ENCODE measurements around the gene KLHL22.

The KLHL22 gene

DNA sequence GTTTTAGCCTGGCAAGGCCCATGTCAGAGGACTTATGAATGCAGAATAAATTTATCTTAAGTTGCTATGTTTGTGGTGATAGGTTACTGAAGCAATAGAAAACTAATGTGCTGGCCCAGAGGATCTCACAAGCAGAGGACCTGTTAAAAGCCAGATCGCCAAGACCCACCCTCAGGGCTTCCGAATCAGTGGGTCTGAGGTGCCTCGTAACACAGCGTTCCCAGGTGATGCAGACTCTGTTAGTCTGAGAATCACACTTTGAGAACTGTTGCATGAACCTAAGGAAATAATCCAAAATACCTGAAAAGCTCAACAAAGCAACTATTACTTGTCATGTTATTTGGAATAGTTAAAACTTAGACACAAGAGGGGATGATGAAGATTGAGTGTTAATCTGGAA lies 51.3 kb downstream of the KLHL22 start:
- Histone ChIP-seq H3F3A (ENCODE audit: control insufficient read depth, insufficient read depth) (no peaks in the 10 kb centered on the region), H3K36me3 (ENCODE audit: control insufficient read depth, low read length) (no peaks in the 10 kb centered on the region), H3K9me3 (ENCODE audit: control insufficient read depth, insufficient read depth, low read length) (no peaks in the 10 kb centered on the region), H3K27me3 (ENCODE audit: control insufficient read depth, low read length) (no peaks in the 10 kb centered on the region), H3K27ac (ENCODE audit: low read depth, low read length) (no peak overlapping the region), H3K4me2 (ENCODE audit: low read length) (no peak overlapping the region), H3K79me2 (ENCODE audit: control insufficient read depth, low read length) (no peaks in the 10 kb centered on the region), H3K4me1 (ENCODE audit: control insufficient read depth, low read length) (no peaks in the 10 kb centered on the region), H3K4me3 (ENCODE audit: low read length) (no peak overlapping the region), H4K20me1 (ENCODE audit: control insufficient read depth, insufficient read depth, low read depth, low read length) (no peaks in the 10 kb centered on the region), H3K9me2 (replicated peaks; ENCODE audit: control insufficient read depth, low read length) (no peaks in the 10 kb centered on the region)
- TF ChIP-seq, protein P1, sequence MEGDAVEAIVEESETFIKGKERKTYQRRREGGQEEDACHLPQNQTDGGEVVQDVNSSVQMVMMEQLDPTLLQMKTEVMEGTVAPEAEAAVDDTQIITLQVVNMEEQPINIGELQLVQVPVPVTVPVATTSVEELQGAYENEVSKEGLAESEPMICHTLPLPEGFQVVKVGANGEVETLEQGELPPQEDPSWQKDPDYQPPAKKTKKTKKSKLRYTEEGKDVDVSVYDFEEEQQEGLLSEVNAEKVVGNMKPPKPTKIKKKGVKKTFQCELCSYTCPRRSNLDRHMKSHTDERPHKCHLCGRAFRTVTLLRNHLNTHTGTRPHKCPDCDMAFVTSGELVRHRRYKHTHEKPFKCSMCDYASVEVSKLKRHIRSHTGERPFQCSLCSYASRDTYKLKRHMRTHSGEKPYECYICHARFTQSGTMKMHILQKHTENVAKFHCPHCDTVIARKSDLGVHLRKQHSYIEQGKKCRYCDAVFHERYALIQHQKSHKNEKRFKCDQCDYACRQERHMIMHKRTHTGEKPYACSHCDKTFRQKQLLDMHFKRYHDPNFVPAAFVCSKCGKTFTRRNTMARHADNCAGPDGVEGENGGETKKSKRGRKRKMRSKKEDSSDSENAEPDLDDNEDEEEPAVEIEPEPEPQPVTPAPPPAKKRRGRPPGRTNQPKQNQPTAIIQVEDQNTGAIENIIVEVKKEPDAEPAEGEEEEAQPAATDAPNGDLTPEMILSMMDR (IDR thresholded peaks at IDR 0.05; ENCODE audit: low read depth, low read length, poor library complexity, severe bottlenecking), result no peak
- TF ChIP-seq EZH2phosphoT487 (IDR thresholded peaks at IDR 0.05; ENCODE audit: borderline replicate concordance, low read length), result no peak

DNA sequence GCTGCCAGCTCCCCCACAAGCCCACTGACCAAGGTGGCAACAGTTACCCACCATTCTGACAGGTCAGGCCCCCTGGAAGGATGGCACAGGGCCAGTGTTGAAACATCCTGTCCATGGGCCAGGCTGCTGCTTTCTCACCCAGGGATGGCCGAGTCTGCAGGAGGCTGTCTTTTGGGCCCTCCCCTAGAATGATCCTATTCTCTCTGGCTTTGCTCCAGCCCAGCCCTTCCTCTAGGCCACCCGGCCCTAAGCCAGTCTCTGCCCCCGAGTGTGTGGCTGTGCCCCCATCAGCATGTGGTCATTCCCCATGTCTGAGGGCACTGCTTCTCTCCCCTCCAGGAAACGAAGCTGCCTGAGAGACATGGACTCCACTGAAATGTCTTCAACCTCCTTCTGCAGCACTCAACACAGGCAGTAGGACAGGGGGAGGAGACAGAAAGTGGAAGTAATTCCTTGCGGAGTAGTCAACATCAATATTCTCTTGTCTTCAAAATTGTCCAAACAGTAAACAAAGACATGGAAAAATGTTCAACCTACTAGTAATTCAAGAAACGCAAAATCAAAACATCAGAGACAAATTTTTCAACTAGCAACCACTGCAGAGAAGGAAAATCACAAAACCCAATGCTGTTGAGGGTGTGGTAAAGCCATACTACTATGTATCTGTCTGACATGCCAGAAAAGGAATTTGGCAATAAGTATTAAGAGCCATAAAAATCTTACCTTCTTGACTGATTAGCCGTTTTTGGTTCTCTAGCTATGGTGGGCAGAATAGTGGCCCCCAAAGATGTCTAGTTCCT lies 52.9 kb downstream of the KLHL22 start:
- no peaks in the 10 kb centered on the region for H3K4me1 ChIP-seq (ENCODE audit: control insufficient read depth, low read length)
- H3K79me2 ChIP-seq (ENCODE audit: control insufficient read depth, low read length), result no peaks in the 10 kb centered on the region
- no peak overlapping the region for H3K4me3 ChIP-seq (ENCODE audit: low read length)
- no peaks in the 10 kb centered on the region for H3K9me3 ChIP-seq (ENCODE audit: control insufficient read depth, insufficient read depth, low read length)
- no peaks in the 10 kb centered on the region for H3K27me3 ChIP-seq (ENCODE audit: control insufficient read depth, low read length)
- TF ChIP-seq EZH2phosphoT487 (IDR thresholded peaks at IDR 0.05; ENCODE audit: borderline replicate concordance, low read length), result no peak
- TF ChIP-seq, protein P1 (IDR thresholded peaks at IDR 0.05; ENCODE audit: low read depth, low read length, poor library complexity, severe bottlenecking), result no peak
- no peaks in the 10 kb centered on the region for H3K9me2 ChIP-seq (replicated peaks; ENCODE audit: control insufficient read depth, low read length)
- H4K20me1 ChIP-seq (ENCODE audit: control insufficient read depth, insufficient read depth, low read depth, low read length), result no peaks in the 10 kb centered on the region
- H3K36me3 ChIP-seq (ENCODE audit: control insufficient read depth, low read length), result no peaks in the 10 kb centered on the region
- H3F3A ChIP-seq (ENCODE audit: control insufficient read depth, insufficient read depth), result no peaks in the 10 kb centered on the region
- no peak overlapping the region for H3K27ac ChIP-seq (ENCODE audit: low read depth, low read length)
- no peak overlapping the region for H3K4me2 ChIP-seq (ENCODE audit: low read length)

DNA sequence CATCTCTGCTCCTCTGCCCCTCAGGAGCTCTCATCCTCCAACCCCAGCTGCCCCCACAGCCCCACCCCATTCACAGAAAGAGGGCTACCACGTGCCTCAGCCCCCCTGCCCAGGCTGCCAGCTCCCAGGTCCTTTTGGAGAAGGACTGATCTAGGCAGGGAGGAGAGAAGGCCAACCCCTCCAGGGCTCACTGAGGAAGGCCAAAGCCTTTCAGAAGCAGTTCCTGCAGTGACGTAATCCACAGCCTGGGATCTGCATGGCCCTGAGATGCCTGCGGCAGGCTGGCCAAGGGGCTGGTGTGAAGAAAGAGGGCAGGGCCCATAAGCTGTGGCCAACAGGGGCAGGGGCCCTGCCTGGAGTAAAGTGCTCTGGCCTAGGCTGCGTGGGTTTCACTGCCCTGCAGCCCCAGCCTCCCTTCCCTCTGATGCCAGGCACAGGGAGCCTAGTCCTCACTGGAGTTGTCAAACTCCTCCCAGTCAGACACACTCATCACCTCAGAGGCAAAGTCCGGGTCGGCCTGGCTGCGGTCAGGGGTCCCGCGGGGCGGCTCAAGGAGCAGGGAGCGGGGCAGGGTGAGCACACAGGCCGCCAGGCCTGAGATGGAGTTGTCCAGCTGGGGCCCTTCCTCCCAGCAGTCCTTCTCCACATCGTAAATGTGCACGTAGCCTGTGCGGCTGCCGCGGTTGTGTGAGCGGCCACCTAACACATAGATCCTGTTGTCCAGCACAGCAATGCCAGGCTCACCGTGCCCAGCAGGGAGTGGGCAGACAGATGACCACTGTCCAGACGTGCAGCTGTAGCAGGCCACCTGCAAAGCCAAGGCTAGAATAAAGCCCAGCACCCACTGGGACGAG lies 53.7 kb downstream of the KLHL22 start:
- H3K4me1 ChIP-seq (ENCODE audit: control insufficient read depth, low read length), result no peaks in the 10 kb centered on the region
- TF ChIP-seq, protein P1 (IDR thresholded peaks at IDR 0.05; ENCODE audit: low read depth, low read length, poor library complexity, severe bottlenecking), result no peak
- no peak for TF ChIP-seq EZH2phosphoT487 (IDR thresholded peaks at IDR 0.05; ENCODE audit: borderline replicate concordance, low read length)
- H3K4me3 ChIP-seq (ENCODE audit: low read length), result no peak overlapping the region
- H3K27me3 ChIP-seq (ENCODE audit: control insufficient read depth, low read length), result peaks cover 5% of the 10 kb centered on the region
- H3K79me2 ChIP-seq (ENCODE audit: control insufficient read depth, low read length), result no peaks in the 10 kb centered on the region
- H3K4me2 ChIP-seq (ENCODE audit: low read length), result no peak overlapping the region
- H4K20me1 ChIP-seq (ENCODE audit: control insufficient read depth, insufficient read depth, low read depth, low read length), result no peaks in the 10 kb centered on the region
- no peaks in the 10 kb centered on the region for H3K9me2 ChIP-seq (replicated peaks; ENCODE audit: control insufficient read depth, low read length)
- no peaks in the 10 kb centered on the region for H3F3A ChIP-seq (ENCODE audit: control insufficient read depth, insufficient read depth)
- H3K36me3 ChIP-seq (ENCODE audit: control insufficient read depth, low read length), result no peaks in the 10 kb centered on the region
- no peaks in the 10 kb centered on the region for H3K9me3 ChIP-seq (ENCODE audit: control insufficient read depth, insufficient read depth, low read length)
- no peak overlapping the region for H3K27ac ChIP-seq (ENCODE audit: low read depth, low read length)

All from DOHH2 (cell line).